ENCODE measurements around the gene PDK2. TPM values are rescaled to one million over a fixed set of nuclear protein-coding genes. Genes with fewer than 3 reads are reported as not detected.

The PDK2 gene
- total and polyA plus RNA-seq, 9 of the 15 experiments (the other 6 are each of a cell fraction or from before 2014, with no cell fraction given), result 0.03 to 2.5 (median 1.4) TPM

DNA sequence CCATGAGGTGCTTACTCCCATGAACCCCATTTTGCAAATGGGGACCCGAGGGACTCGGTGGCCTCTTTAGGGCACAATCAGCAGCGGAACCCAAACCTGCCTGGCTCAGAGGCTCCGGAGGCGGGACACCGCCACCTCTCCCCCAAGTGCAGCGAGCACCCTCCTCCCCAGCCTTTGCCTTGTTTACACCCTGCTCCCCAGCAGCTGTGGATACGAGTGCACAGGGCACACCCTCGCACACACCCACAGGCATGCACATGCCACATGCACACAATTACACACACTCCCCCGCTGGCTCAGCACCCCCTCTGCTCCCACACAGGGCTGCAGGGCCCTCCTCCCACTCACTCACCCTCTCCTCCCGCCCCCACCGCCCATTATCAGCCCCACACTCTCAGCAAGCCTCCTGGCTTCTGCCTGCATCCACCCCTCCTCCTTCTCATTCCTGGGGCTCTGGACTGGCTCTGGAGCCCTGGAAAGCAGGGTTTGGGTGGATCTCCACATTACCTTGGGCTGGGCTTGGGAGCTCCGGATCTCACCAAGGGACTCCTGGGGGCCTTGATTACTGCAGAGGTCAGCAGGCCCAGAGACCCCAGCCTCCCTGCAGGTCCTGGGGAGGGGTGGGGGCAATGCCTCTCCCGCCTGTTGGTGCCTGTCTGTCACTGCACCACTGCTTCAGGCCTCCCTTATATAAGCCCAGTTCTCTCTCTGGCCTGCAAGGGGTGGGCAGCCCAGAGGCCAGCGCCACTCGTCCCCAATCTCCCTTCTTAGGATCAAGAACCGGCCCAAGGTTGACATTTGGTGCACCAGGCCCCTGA is 6.4 kb downstream of the PDK2 start (continued):
- TF ChIP-seq, protein P1, sequence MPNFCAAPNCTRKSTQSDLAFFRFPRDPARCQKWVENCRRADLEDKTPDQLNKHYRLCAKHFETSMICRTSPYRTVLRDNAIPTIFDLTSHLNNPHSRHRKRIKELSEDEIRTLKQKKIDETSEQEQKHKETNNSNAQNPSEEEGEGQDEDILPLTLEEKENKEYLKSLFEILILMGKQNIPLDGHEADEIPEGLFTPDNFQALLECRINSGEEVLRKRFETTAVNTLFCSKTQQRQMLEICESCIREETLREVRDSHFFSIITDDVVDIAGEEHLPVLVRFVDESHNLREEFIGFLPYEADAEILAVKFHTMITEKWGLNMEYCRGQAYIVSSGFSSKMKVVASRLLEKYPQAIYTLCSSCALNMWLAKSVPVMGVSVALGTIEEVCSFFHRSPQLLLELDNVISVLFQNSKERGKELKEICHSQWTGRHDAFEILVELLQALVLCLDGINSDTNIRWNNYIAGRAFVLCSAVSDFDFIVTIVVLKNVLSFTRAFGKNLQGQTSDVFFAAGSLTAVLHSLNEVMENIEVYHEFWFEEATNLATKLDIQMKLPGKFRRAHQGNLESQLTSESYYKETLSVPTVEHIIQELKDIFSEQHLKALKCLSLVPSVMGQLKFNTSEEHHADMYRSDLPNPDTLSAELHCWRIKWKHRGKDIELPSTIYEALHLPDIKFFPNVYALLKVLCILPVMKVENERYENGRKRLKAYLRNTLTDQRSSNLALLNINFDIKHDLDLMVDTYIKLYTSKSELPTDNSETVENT (CRISPR knock-in tag; IDR thresholded peaks at IDR 0.05), result no peak
- TF ChIP-seq HDGF (IDR thresholded peaks at IDR 0.05), result no peak
- TF ChIP-seq GTF2E2 (tag; IDR thresholded peaks at IDR 0.05), result no peak
- TF ChIP-seq HDAC3 (IDR thresholded peaks at IDR 0.05; ENCODE audit: borderline replicate concordance, partially characterized antibody), result no peak
- no peak for TF ChIP-seq ZNF217 (CRISPR knock-in tag; IDR thresholded peaks at IDR 0.05)
- no peak for TF ChIP-seq ZC3H11A (IDR thresholded peaks at IDR 0.05; ENCODE audit: low read depth, low read length)
- TF ChIP-seq HMGN3 (IDR thresholded peaks at IDR 0.05; ENCODE audit: borderline replicate concordance, extremely low read depth, insufficient read length, low read depth, low read length), result no peak
- TF ChIP-seq, protein P2, sequence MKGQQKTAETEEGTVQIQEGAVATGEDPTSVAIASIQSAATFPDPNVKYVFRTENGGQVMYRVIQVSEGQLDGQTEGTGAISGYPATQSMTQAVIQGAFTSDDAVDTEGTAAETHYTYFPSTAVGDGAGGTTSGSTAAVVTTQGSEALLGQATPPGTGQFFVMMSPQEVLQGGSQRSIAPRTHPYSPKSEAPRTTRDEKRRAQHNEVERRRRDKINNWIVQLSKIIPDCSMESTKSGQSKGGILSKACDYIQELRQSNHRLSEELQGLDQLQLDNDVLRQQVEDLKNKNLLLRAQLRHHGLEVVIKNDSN (CRISPR knock-in tag; IDR thresholded peaks at IDR 0.05), result no peak
- peak; percentile 87 for TF ChIP-seq ZNF263 (CRISPR knock-in tag; IDR thresholded peaks at IDR 0.05; ENCODE audit: borderline replicate concordance)
- no peak for TF ChIP-seq RBM39 (optimal IDR thresholded peaks at IDR 0.05; ENCODE audit: low read depth, low read length)
- no peak for TF ChIP-seq FOXM1 (IDR thresholded peaks at IDR 0.05; ENCODE audit: low read depth)
- no peak for TF ChIP-seq FOXM1 (CRISPR knock-in tag; IDR thresholded peaks at IDR 0.05; ENCODE audit: low read depth)
- no peak for TF ChIP-seq SIX5 (IDR thresholded peaks at IDR 0.05; ENCODE audit: borderline replicate concordance in 1 of 2, insufficient read depth in 1 of 2, low read depth in 1 of 2, low read length in 2 of 2)
- TF ChIP-seq ZNF584 (CRISPR knock-in tag; IDR thresholded peaks at IDR 0.05; ENCODE audit: low read depth), result no peak
- TF ChIP-seq IFI16 (CRISPR knock-in tag; IDR thresholded peaks at IDR 0.05), result no peak
- no peak for TF ChIP-seq TAF15 (IDR thresholded peaks at IDR 0.05; ENCODE audit: low read depth, low read length)
- peak; percentile 55; the same call in 1 of the 2 replicates for TF ChIP-seq MYNN (IDR thresholded peaks at IDR 0.05)
- TF ChIP-seq MYNN (CRISPR knock-in tag; IDR thresholded peaks at IDR 0.05), result no peak
- TF ChIP-seq ZBED1 (IDR thresholded peaks at IDR 0.05), result no peak
- TF ChIP-seq SNRNP70 (optimal IDR thresholded peaks at IDR 0.05; ENCODE audit: low read depth, low read length), result no peak
- TF ChIP-seq SAFB2 (IDR thresholded peaks at IDR 0.05; ENCODE audit: borderline replicate concordance, low read depth, low read length, severe bottlenecking), result no peak
- TF ChIP-seq, protein P3, sequence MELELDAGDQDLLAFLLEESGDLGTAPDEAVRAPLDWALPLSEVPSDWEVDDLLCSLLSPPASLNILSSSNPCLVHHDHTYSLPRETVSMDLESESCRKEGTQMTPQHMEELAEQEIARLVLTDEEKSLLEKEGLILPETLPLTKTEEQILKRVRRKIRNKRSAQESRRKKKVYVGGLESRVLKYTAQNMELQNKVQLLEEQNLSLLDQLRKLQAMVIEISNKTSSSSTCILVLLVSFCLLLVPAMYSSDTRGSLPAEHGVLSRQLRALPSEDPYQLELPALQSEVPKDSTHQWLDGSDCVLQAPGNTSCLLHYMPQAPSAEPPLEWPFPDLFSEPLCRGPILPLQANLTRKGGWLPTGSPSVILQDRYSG (tag; conservative IDR thresholded peaks at IDR 0.05; ENCODE audit: low read depth), result no peak
- TF ChIP-seq ZNF561 (CRISPR knock-in tag; conservative IDR thresholded peaks at IDR 0.05), result no peak
- TF ChIP-seq, protein P4, sequence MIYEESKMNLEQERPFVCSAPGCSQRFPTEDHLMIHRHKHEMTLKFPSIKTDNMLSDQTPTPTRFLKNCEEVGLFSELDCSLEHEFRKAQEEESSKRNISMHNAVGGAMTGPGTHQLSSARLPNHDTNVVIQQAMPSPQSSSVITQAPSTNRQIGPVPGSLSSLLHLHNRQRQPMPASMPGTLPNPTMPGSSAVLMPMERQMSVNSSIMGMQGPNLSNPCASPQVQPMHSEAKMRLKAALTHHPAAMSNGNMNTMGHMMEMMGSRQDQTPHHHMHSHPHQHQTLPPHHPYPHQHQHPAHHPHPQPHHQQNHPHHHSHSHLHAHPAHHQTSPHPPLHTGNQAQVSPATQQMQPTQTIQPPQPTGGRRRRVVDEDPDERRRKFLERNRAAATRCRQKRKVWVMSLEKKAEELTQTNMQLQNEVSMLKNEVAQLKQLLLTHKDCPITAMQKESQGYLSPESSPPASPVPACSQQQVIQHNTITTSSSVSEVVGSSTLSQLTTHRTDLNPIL (CRISPR knock-in tag; IDR thresholded peaks at IDR 0.05), result no peak

All from K562 (cell line).